GM12878 (cell line): ENCODE data around the gene OTUD6A. TPM values are rescaled to one million over a fixed set of nuclear protein-coding genes. Genes with fewer than 3 reads are reported as not detected.

Source experiments
- ATAC-seq: fragments of 200-7000 bp; cut with Tn5 transposase; 3 replicates; pipeline ENCODE4 v1.9.1; 2020; ENCODE audit warnings: mild to moderate bottlenecking, moderate library complexity
- BruUV-seq: library from RNA; stranded (reverse); fragments of 400-500 nt; replicated peaks from 2 replicates; lab custom pipeline; 2021; lab: Mats Ljungman, UMichigan
- CTCF ChIA-PET: fragments of 300-600 bp; sonication (Branson Sonifier 250); formaldehyde crosslinking; extraction: SDS; loops from one replicate; lab custom pipeline; 2021; ENCODE audit warnings: inconsistent platforms; lab: Yijun Ruan, JAX
- POLR2A ChIA-PET: fragments of 350-600 bp; formaldehyde crosslinking; extraction: SDS; loops from one replicate; lab custom pipeline; 2021; ENCODE audit warnings: inconsistent platforms; lab: Charles Lee
- RAD21 ChIA-PET: fragments of 300-600 bp; sonication (Branson Sonifier 250); formaldehyde crosslinking; loops from one replicate; lab custom pipeline; 2023; ENCODE audit warnings: antibody characterized with exemption; ENCODE audit not compliant: unreplicated experiment; lab: Charles Lee
- SMC1A ChIA-PET: fragments of 300-600 bp; sonication (Branson Sonifier 250); formaldehyde crosslinking; loops from one replicate; lab custom pipeline; 2023; ENCODE audit not compliant: unreplicated experiment, uncharacterized antibody; lab: Charles Lee
- DNase-seq: peaks from one replicate; pipeline ENCODE4 v3.0.0-alpha.2; 2011; ENCODE audit warnings: low read depth, low spot score
- FAIRE-seq: peaks from 3 replicates; lab custom pipeline; 2011; peaks lifted over from hg19 to GRCh38; lab: Jason Lieb, UNC
- H2AFZ ChIP-seq: 2 replicates; pipeline ENCODE4 v1.6.0; 2011; ENCODE audit warnings: low read depth, low read length, control low read depth; ENCODE audit not compliant: control insufficient read depth
- H3K27ac ChIP-seq: 2 replicates; pipeline ENCODE4 v1.5.1; 2011; ENCODE audit warnings: control low read depth; ENCODE audit not compliant: control insufficient read depth, insufficient read depth
- H3K27me3 ChIP-seq, 2 experiments: replicated peaks in 1 of 2; 2 replicates each; pipeline versions ENCODE4 v1.6.0 to v1.6.1; 2011; ENCODE audit warnings: low read length in 1 of 2; ENCODE audit not compliant: control insufficient read depth in 2 of 2, insufficient read depth in 2 of 2
- H3K36me3 ChIP-seq, 2 experiments: 2 replicates each; pipeline ENCODE4 v1.5.1; 2011; ENCODE audit warnings: low read length in 1 of 2; ENCODE audit not compliant: control insufficient read depth in 2 of 2, insufficient read depth in 2 of 2
- H3K4me1 ChIP-seq: 2 replicates; pipeline ENCODE4 v1.6.1; 2011; ENCODE audit warnings: mild to moderate bottlenecking, low read length, moderate library complexity, mixed read lengths; ENCODE audit not compliant: control insufficient read depth, insufficient read depth
- H3K4me2 ChIP-seq: 2 replicates; pipeline ENCODE4 v1.6.0; 2011; ENCODE audit warnings: control low read depth; ENCODE audit not compliant: control insufficient read depth, insufficient read depth
- H3K4me3 ChIP-seq: fragments of 200-600 bp; sonication (generic); 2 replicates; pipeline ENCODE4 v1.5.1; 2016
- H3K79me2 ChIP-seq: 2 replicates; pipeline ENCODE4 v1.6.0; 2011; ENCODE audit warnings: low read length; ENCODE audit not compliant: control insufficient read depth, insufficient read depth
- H3K9ac ChIP-seq: 2 replicates; pipeline ENCODE4 v1.8.0; 2011; ENCODE audit warnings: low read length, control low read depth, mixed read lengths; ENCODE audit not compliant: control insufficient read depth, insufficient read depth
- H3K9me3 ChIP-seq: replicated peaks from 3 replicates; pipeline ENCODE4 v1.5.1; 2011; ENCODE audit warnings: mild to moderate bottlenecking, low read length; ENCODE audit not compliant: control insufficient read depth, insufficient read depth
- H4K20me1 ChIP-seq: 2 replicates; pipeline ENCODE4 v1.6.0; 2011; ENCODE audit not compliant: control insufficient read depth, insufficient read depth
- BHLHE40 ChIP-seq, 2 experiments: fragments of 450-650 bp in 1 of 2; IDR thresholded peaks; 2 replicates each; pipeline ENCODE4 v1.6.1; 2011 to 2017; ENCODE audit warnings: low read depth in 2 of 2, borderline replicate concordance in 1 of 2, improper control_type of control experiment in 1 of 2, low read length in 1 of 2, mild to moderate bottlenecking in 1 of 2
- CTCF ChIP-seq, 3 experiments: IDR thresholded peaks in 2 of 3; conservative IDR thresholded peaks in 1 of 3; 2 replicates each; pipeline ENCODE4 v1.5.1; 2011; ENCODE audit warnings: low read depth in 3 of 3, low read length in 3 of 3, mild to moderate bottlenecking in 3 of 3, control low read depth in 2 of 3, moderate library complexity in 2 of 3, inconsistent platforms in 1 of 3, mixed read lengths in 1 of 3; ENCODE audit not compliant: control insufficient read depth in 2 of 3, insufficient read depth in 1 of 3; ENCODE audit errors: extremely low read depth in 1 of 3
- RAD21 ChIP-seq: IDR thresholded peaks from 2 replicates; pipeline ENCODE4 v1.6.1; 2011; ENCODE audit warnings: mild to moderate bottlenecking, low read depth, low read length, moderate library complexity; ENCODE audit not compliant: insufficient read depth
- SKIL ChIP-seq: fragments of 450-650 bp; IDR thresholded peaks from 2 replicates; pipeline ENCODE4 v1.6.1; 2017; ENCODE audit warnings: mild to moderate bottlenecking, low read depth, inconsistent platforms; ENCODE audit not compliant: poor library complexity, severe bottlenecking
- SMC3 ChIP-seq: IDR thresholded peaks from 2 replicates; pipeline ENCODE4 v1.6.1; 2011; ENCODE audit warnings: low read length, improper control_type of control experiment, borderline replicate concordance
- YY1 ChIP-seq: IDR thresholded peaks from 2 replicates; pipeline ENCODE4 v1.6.1; 2011; ENCODE audit warnings: low read depth, mild to moderate bottlenecking, low read length
- WGBS: methylation state at CpG from one replicate; pipeline ENCODE4 v1.1.6; 2016; ENCODE audit warnings: low lambda C conversion rate; ENCODE audit not compliant: insufficient replicate concordance, insufficient coverage; ENCODE audit errors: missing lambda C conversion rate; 5-methylcytosine and 5-hydroxymethylcytosine counted together
- in situ Hi-C: fragments of 300-500 bp; cut with MboI; formaldehyde crosslinking; loops from 9 replicates; pipeline ENCODE4 v1.14.3; 2018; ENCODE audit warnings: mixed read lengths
- intact Hi-C: fragments of 100-400 bp; cut with micrococcal nuclease; formaldehyde crosslinking; loops from one replicate; pipeline ENCODE4 v1.14.2; 2022; ENCODE audit not compliant: unreplicated experiment
- polyA plus RNA-seq, 11 experiments: library from polyadenylated mRNA; depleted of rRNA in 4 of 11; unstranded in 6 of 11; stranded (reverse) in 5 of 11; fragments of >200 nt; fragmentation: Nextera tagmentation in 4 of 11; fragmentation: Illumina TruSeq in 1 of 11; extraction: Ambion mirVana in 4 of 11; extraction: Trizol in 1 of 11; gene quantifications; 1 replicate in 1 of 11; 2 replicates in 10 of 11; pipeline versions ENCODE4 v1.2.1 to v1.2.3, GENCODE V29; 2011 to 2016; ENCODE audit warnings: inconsistent platforms in 2 of 11, missing spikeins in 2 of 11, low read depth in 1 of 11
- total RNA-seq, 4 experiments: library from RNA; depleted of rRNA in 3 of 4; stranded (reverse); fragments of >200 nt in 3 of 4; fragmentation: Illumina TruSeq in 1 of 4; extraction: Trizol in 1 of 4; gene quantifications; 2 replicates each; pipeline versions ENCODE4 v1.2.1 to v1.2.3, GENCODE V29; 2013 to 2021

OTUD6A gene
- total and polyA plus RNA-seq, 10 of the 15 experiments (the other 5 are each of a cell fraction or from before 2014, with no cell fraction given) = not detected

- no peak for TF ChIP-seq CTCF (IDR thresholded peaks at IDR 0.05 in 2 of 3, conservative IDR thresholded peaks at IDR 0.05 in 1 of 3; ENCODE audit: control insufficient read depth in 2 of 3, extremely low read depth in 1 of 3, insufficient read depth in 1 of 3, low read depth in 3 of 3, low read length in 3 of 3)
Observed at GRCh38 chrX:70029863-70030262, 32.4 kb upstream of the OTUD6A start (continued).

GRCh38 chrX:70030301-70030767 lies 31.9 kb upstream of the OTUD6A start:
- no peak overlapping the region for H3K9ac ChIP-seq
- no peaks in the 10 kb centered on the region for H3K36me3 ChIP-seq
- in situ Hi-C loops = loop anchor here (10.0 to 25.0 kb wide), 3 partner anchors 107 to 496 kb away; partner anchors contain the start of genes DLG3 and IGBP1
- ChIA-PET SMC1A (interaction anchor here (0.9 to 2.1 kb wide), 9 partner anchors 27 to 1297 kb away, joined by 3 to 8 read pairs (median 3); no protein-coding TSS in a partner anchor), RAD21 (interaction anchor here (0.8 to 2.1 kb wide), 6 partner anchors 67 to 606 kb away, joined by 3 to 10 read pairs (median 4); no protein-coding TSS in a partner anchor), POLR2A (no interaction called here), CTCF (interaction anchor here (0.5 to 7.0 kb wide), 25 partner anchors 10 to 1297 kb away, joined by 3 to 66 read pairs (median 4); partner anchors contain the start of gene IGBP1)
- no peaks in the 10 kb centered on the region for H3K79me2 ChIP-seq
- no TSS peak for BruUV-seq
- H3K4me1 ChIP-seq = no peaks in the 10 kb centered on the region
- 3% methylated on average over 4 of the region's 4 CpGs for WGBS
- FAIRE-seq (peak; percentile 84), ATAC-seq (peak; percentile 86), DNase-seq (no peak)
- no peak overlapping the region for H3K27ac ChIP-seq
- no peaks in the 10 kb centered on the region for H3K9me3 ChIP-seq
- intact Hi-C loops = loop anchor here (1.0 to 5.0 kb wide), 4 partner anchors 232 to 538 kb away; partner anchors contain the start of gene P2RY4
- peak; percentile 70 to 89 (median 81) for TF ChIP-seq CTCF (IDR thresholded peaks at IDR 0.05 in 2 of 3, conservative IDR thresholded peaks at IDR 0.05 in 1 of 3; ENCODE audit: control insufficient read depth in 2 of 3, extremely low read depth in 1 of 3, insufficient read depth in 1 of 3, low read depth in 3 of 3, low read length in 3 of 3)
- TF ChIP-seq BHLHE40 (IDR thresholded peaks at IDR 0.05; ENCODE audit: borderline replicate concordance in 1 of 2, low read depth in 2 of 2, low read length in 1 of 2) = no peak
- TF ChIP-seq SMC3 = peak; percentile 70
- 0 out of 2 replicates have a peak, but pooled peaks have one; percentile 11 for TF ChIP-seq YY1
- TF ChIP-seq RAD21 = peak; percentile 67
- TF ChIP-seq SKIL = no peak
- no peak overlapping the region for H2AFZ ChIP-seq
- H3K4me3 ChIP-seq = no peak overlapping the region
- H3K27me3 ChIP-seq = no peaks in the 10 kb centered on the region
- H3K4me2 ChIP-seq = no peak overlapping the region
- no peaks in the 10 kb centered on the region for H4K20me1 ChIP-seq
